ENCODE results near the gene PPP1R13L.
"Not testable (repeated sequence)": the region's sequence is repeated elsewhere in the genome, so short reads cannot be mapped to it uniquely, and the experiment has no call there.

The PPP1R13L gene

GRCh38 chr19:45431008-45431407, 26.1 kb upstream of the PPP1R13L start:
- DNase-seq: peak; percentile 56

- DNase-seq: not testable (repeated sequence)
Observed at GRCh38 chr19:45429896-45430295, 25.0 kb upstream of the PPP1R13L start.

GRCh38 chr19:45428384-45429231, 23.7 kb upstream of the PPP1R13L start:
- no peak for DNase-seq

- DNase-seq: peak; percentile 52
Observed at GRCh38 chr19:45424191-45425058, 19.6 kb upstream of the PPP1R13L start.

GRCh38 chr19:45423589-45424190, 18.8 kb upstream of the PPP1R13L start, which contains the start of gene ERCC1:
Gene ERCC1 (minus strand): TSS chr19:45423917. CDS start chr19:45423374, 543 bp downstream.
- peak; percentile 85 for DNase-seq

- no peak for DNase-seq
Observed at GRCh38 chr19:45423033-45423588, 18.2 kb upstream of the PPP1R13L start.

GRCh38 chr19:45421947-45422498, 17.2 kb upstream of the PPP1R13L start:
- DNase-seq: no peak

GRCh38 chr19:45420871-45421270, 16.0 kb upstream of the PPP1R13L start:
- DNase-seq: no peak

- no peak for DNase-seq
Observed at GRCh38 chr19:45420356-45420755, 15.5 kb upstream of the PPP1R13L start.

- no peak for DNase-seq
Observed at GRCh38 chr19:45419895-45420294, 15.0 kb upstream of the PPP1R13L start.

- peak; percentile 62 for DNase-seq
Observed at GRCh38 chr19:45419396-45419795, 14.5 kb upstream of the PPP1R13L start.

- peak; percentile 49 for DNase-seq
Observed at GRCh38 chr19:45418802-45419201, 13.9 kb upstream of the PPP1R13L start.

- no peak for DNase-seq
Observed at GRCh38 chr19:45417151-45417550, 12.3 kb upstream of the PPP1R13L start.

GRCh38 chr19:45414468-45414867, 9.6 kb upstream of the PPP1R13L start:
- DNase-seq: no peak

- no peak for DNase-seq
Observed at GRCh38 chr19:45413497-45413896, 8.6 kb upstream of the PPP1R13L start.

GRCh38 chr19:45410330-45410729, 5.5 kb upstream of the PPP1R13L start:
- DNase-seq: not testable (repeated sequence)

GRCh38 chr19:45409557-45409920, 4.7 kb upstream of the PPP1R13L start:
- DNase-seq: peak; percentile 18

- no peak for DNase-seq
Observed at GRCh38 chr19:45408830-45409556, 4.1 kb upstream of the PPP1R13L start.

GRCh38 chr19:45408121-45408520, 3.3 kb upstream of the PPP1R13L start:
- DNase-seq: no peak

- not testable (repeated sequence) for DNase-seq
Observed at GRCh38 chr19:45407585-45407984, 2.7 kb upstream of the PPP1R13L start.

GRCh38 chr19:45407091-45407375, 2.2 kb upstream of the PPP1R13L start:
- DNase-seq: no peak
